Measurements from ENCODE around the gene SMIM26. TPM values are rescaled to one million over a fixed set of nuclear protein-coding genes. Genes with fewer than 3 reads are reported as not detected.

SMIM26 gene
- total and polyA plus RNA-seq, 2 of the 13 experiments (the other 11 are each of a cell fraction or from before 2014, with no cell fraction given): 214 to 249 TPM

DNA sequence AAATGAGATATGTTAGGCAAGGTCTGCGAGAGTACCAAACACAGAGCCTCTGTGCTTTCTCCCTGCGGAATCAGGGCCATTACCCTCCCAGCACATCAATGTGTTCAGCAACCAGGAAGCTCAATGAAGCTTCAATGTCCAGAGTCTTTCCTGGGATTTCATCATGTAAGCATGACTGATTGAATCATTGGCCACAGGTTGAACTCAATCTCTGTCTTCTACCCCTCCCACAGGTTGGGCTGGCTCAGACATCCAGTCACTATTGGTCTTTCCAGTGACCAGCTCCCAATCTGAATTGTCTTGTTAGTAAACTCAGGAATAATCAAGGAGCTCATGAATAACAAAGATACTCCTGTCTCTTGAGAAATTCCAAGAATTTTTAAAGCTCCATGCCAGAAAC, 17.9 kb downstream of the SMIM26 start (continued):
- TF ChIP-seq ZNF710 (CRISPR knock-in tag; IDR thresholded peaks at IDR 0.05; ENCODE audit: borderline replicate concordance) (no peak), NFYB (CRISPR knock-in tag; IDR thresholded peaks at IDR 0.05) (peak; percentile 30; the same call in 1 of the 2 replicates), ZNF180 (CRISPR knock-in tag; IDR thresholded peaks at IDR 0.05; ENCODE audit: borderline replicate concordance, low read depth) (no peak), NRL (CRISPR knock-in tag; IDR thresholded peaks at IDR 0.05; ENCODE audit: borderline replicate concordance) (no peak), ZNF841 (CRISPR knock-in tag; IDR thresholded peaks at IDR 0.05; ENCODE audit: borderline replicate concordance) (no peak), MED1 (CRISPR knock-in tag; IDR thresholded peaks at IDR 0.05) (peak; percentile 56), TMF1 (CRISPR knock-in tag; IDR thresholded peaks at IDR 0.05; ENCODE audit: low read depth) (no peak), GATAD2A (CRISPR knock-in tag; IDR thresholded peaks at IDR 0.05) (peak; percentile 84), ZNF34 (CRISPR knock-in tag; IDR thresholded peaks at IDR 0.05; ENCODE audit: borderline replicate concordance) (0 out of 2 replicates have a peak, but pooled peaks have one; percentile 20), GABPA (IDR thresholded peaks at IDR 0.05; ENCODE audit: low read depth, low read length) (no peak), GABPA (CRISPR knock-in tag; IDR thresholded peaks at IDR 0.05; ENCODE audit: low read depth) (peak; percentile 59), PHF20 (CRISPR knock-in tag; IDR thresholded peaks at IDR 0.05) (0 out of 2 replicates have a peak, but pooled peaks have one; percentile 19), FOXA1 (IDR thresholded peaks at IDR 0.05) (no peak), FOXA1 (CRISPR knock-in tag; IDR thresholded peaks at IDR 0.05) (0 out of 2 replicates have a peak, but pooled peaks have one; percentile 31), NFKBIZ (CRISPR knock-in tag; IDR thresholded peaks at IDR 0.05) (0 out of 2 replicates have a peak, but pooled peaks have one; percentile 38), HOMEZ (CRISPR knock-in tag; IDR thresholded peaks at IDR 0.05; ENCODE audit: low read depth) (0 out of 2 replicates have a peak, but pooled peaks have one; percentile 9), PHF5A (CRISPR knock-in tag; IDR thresholded peaks at IDR 0.05; ENCODE audit: low read depth, unreplicated experiment) (no peak), HNF4A (CRISPR knock-in tag; IDR thresholded peaks at IDR 0.05) (peak; percentile 32; the same call in 1 of the 2 replicates), ARID5B (CRISPR knock-in tag; IDR thresholded peaks at IDR 0.05) (peak; percentile 42; the same call in 1 of the 2 replicates), ZNF256 (CRISPR knock-in tag; conservative IDR thresholded peaks at IDR 0.05) (no peak)
- TF ChIP-seq, protein P1, sequence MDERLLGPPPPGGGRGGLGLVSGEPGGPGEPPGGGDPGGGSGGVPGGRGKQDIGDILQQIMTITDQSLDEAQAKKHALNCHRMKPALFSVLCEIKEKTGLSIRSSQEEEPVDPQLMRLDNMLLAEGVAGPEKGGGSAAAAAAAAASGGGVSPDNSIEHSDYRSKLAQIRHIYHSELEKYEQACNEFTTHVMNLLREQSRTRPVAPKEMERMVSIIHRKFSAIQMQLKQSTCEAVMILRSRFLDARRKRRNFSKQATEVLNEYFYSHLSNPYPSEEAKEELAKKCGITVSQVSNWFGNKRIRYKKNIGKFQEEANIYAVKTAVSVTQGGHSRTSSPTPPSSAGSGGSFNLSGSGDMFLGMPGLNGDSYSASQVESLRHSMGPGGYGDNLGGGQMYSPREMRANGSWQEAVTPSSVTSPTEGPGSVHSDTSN (CRISPR knock-in tag; IDR thresholded peaks at IDR 0.05): peak; percentile 70
- TF ChIP-seq, protein P2, sequence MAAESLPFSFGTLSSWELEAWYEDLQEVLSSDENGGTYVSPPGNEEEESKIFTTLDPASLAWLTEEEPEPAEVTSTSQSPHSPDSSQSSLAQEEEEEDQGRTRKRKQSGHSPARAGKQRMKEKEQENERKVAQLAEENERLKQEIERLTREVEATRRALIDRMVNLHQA (CRISPR knock-in tag; IDR thresholded peaks at IDR 0.05): peak; percentile 98
- TF ChIP-seq, protein P3, sequence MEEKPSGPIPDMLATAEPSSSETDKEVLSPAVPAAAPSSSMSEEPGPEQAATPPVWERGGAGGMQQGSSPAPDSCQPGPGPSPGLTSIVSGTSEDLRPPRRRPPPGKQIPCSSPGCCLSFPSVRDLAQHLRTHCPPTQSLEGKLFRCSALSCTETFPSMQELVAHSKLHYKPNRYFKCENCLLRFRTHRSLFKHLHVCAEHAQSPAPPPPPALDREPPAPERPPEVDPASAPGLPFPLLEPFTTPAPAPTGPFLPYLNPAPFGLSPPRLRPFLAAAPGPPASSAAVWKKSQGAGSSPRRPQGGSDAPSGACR (CRISPR knock-in tag; IDR thresholded peaks at IDR 0.05): no peak

All from HepG2 (cell line).